Smooth muscle cell (in vitro differentiated cells): Measurements from ENCODE around the gene FAM3B. TPM values are rescaled to one million over a fixed set of nuclear protein-coding genes. Genes with fewer than 3 reads are reported as not detected.

Experiments used
- DNase-seq: peaks from one replicate; lab custom pipeline; 2025; ENCODE audit not compliant: unreplicated experiment; lab: John Stamatoyannopoulos, UW
- H2AFZ ChIP-seq: fragments of 200-600 bp; sonication (generic); 2 replicates; pipeline ENCODE4 v1.6.0; 2016; ENCODE audit warnings: antibody characterized with exemption, low read depth, mild to moderate bottlenecking
- H3F3A ChIP-seq: fragments of 200-600 bp; sonication (generic); 2 replicates; pipeline ENCODE4 v1.6.0; 2017; ENCODE audit warnings: antibody characterized with exemption, low read depth
- H3K27ac ChIP-seq: fragments of 200-600 bp; sonication (generic); 2 replicates; pipeline ENCODE4 v1.5.1; 2016; ENCODE audit warnings: low read depth, mild to moderate bottlenecking
- H3K27me3 ChIP-seq: fragments of 200-600 bp; sonication (generic); 2 replicates; pipeline ENCODE4 v1.6.1; 2016; ENCODE audit warnings: low read depth, mild to moderate bottlenecking
- H3K36me3 ChIP-seq: fragments of 200-600 bp; sonication (generic); 2 replicates; pipeline ENCODE4 v1.5.1; 2016; ENCODE audit warnings: low read depth
- H3K4me1 ChIP-seq: fragments of 200-600 bp; sonication (generic); 2 replicates; pipeline ENCODE4 v1.5.1; 2016; ENCODE audit warnings: low read depth
- H3K4me2 ChIP-seq: fragments of 200-600 bp; sonication (generic); 2 replicates; pipeline ENCODE4 v1.6.0; 2016; ENCODE audit warnings: mild to moderate bottlenecking
- H3K4me3 ChIP-seq: fragments of 200-600 bp; sonication (generic); 2 replicates; pipeline ENCODE4 v1.5.1; 2016; ENCODE audit warnings: mild to moderate bottlenecking
- H3K79me2 ChIP-seq: fragments of 200-600 bp; sonication (generic); 2 replicates; pipeline ENCODE4 v1.6.0; 2016; ENCODE audit warnings: low read depth, mild to moderate bottlenecking
- H3K9ac ChIP-seq: fragments of 200-600 bp; sonication (generic); 2 replicates; pipeline ENCODE4 v1.6.0; 2016; ENCODE audit warnings: low read depth
- H3K9me3 ChIP-seq: fragments of 200-600 bp; sonication (generic); replicated peaks from 2 replicates; pipeline ENCODE4 v1.5.1; 2016; ENCODE audit warnings: low read depth
- H4K20me1 ChIP-seq: fragments of 200-600 bp; sonication (generic); 2 replicates; pipeline ENCODE4 v1.6.0; 2016; ENCODE audit warnings: low read depth
- CTCF ChIP-seq: fragments of 200-600 bp; sonication (generic); IDR thresholded peaks from 2 replicates; pipeline ENCODE4 v1.5.1; 2017; ENCODE audit warnings: borderline replicate concordance, mild to moderate bottlenecking, antibody characterized with exemption; ENCODE audit not compliant: insufficient read depth, poor library complexity, severe bottlenecking
- WGBS: methylation state at CpG from one replicate; pipeline ENCODE4 v1.1.7; 2016; ENCODE audit warnings: low lambda C conversion rate; 5-methylcytosine and 5-hydroxymethylcytosine counted together
- polyA plus RNA-seq: library from polyadenylated mRNA; unstranded; fragments of >200 nt; fragmentation: Nextera tagmentation; extraction: Ambion mirVana; gene quantifications from 2 replicates; pipeline ENCODE4 v1.2.1, GENCODE V29; 2016
- total RNA-seq: library from RNA; depleted of rRNA; stranded (reverse); fragments of >200 nt; gene quantifications from 2 replicates; pipeline ENCODE4 v1.2.3, GENCODE V29; 2014

Gene FAM3B
- total and polyA plus RNA-seq, 2 experiments from 2014 or later: 0.18 TPM; not detected in 1

DNA sequence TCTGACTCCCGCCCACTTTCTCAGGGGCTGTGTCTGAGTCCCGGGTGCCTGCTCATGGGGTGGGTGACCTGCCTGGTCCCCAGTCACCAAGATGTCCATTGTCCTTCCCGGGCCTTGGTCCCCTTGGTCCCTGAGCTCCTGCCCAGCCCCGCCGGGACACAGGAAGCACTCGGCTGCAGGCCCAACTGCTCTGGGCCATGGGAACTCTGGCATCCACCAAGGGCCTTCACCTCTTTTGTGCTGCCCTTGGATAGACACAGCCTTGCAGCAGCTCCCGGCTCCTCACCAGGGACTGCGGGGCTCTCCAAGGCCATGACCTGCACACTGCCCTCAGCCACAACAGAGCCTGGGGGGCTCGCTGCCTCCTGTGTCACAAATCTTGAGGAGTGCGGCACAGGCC lies 87.4 kb downstream of the FAM3B start:
- no peaks in the 10 kb centered on the region for H3F3A ChIP-seq
- H3K27me3 ChIP-seq: peaks cover 10% of the 10 kb centered on the region
- H3K9ac ChIP-seq: no peak overlapping the region
- H3K36me3 ChIP-seq: no peaks in the 10 kb centered on the region
- no peaks in the 10 kb centered on the region for H3K9me3 ChIP-seq
- TF ChIP-seq CTCF: no peak
- no peak overlapping the region for H3K4me2 ChIP-seq
- H4K20me1 ChIP-seq: no peaks in the 10 kb centered on the region
- no peak overlapping the region for H3K4me3 ChIP-seq
- no peak for DNase-seq
- H3K79me2 ChIP-seq: no peaks in the 10 kb centered on the region
- H2AFZ ChIP-seq: no peak overlapping the region
- 97% methylated on average over 10 of the region's 10 CpGs for WGBS
- H3K4me1 ChIP-seq: no peaks in the 10 kb centered on the region
- no peak overlapping the region for H3K27ac ChIP-seq

DNA sequence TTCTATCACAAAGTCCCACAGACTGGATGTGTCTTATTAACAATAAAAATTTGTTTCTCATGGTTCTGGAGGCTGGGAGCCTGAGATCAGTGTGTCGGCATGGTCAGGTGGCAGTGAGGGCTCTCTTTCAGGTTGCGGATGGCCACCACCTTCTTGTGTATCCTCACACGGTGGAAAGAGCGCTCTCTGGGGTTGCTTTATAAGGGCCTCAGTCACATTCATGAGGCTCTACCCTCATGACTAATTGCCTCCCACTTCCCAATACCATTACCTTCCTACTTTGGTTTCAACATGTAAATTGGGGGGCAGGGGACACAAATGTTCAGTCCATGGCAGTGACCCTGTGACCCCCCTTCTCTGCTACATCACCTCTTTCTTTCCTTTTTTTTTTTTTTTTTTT lies 88.7 kb downstream of the FAM3B start:
- 99% methylated on average over 4 of the region's 4 CpGs for WGBS
- H3K9me3 ChIP-seq: no peaks in the 10 kb centered on the region
- no peak for TF ChIP-seq CTCF
- H3K79me2 ChIP-seq: no peaks in the 10 kb centered on the region
- H3F3A ChIP-seq: no peaks in the 10 kb centered on the region
- no peak overlapping the region for H3K9ac ChIP-seq
- H3K4me2 ChIP-seq: no peak overlapping the region
- no peak overlapping the region for H2AFZ ChIP-seq
- no peaks in the 10 kb centered on the region for H4K20me1 ChIP-seq
- no peaks in the 10 kb centered on the region for H3K4me1 ChIP-seq
- H3K4me3 ChIP-seq: no peak overlapping the region
- no peaks in the 10 kb centered on the region for H3K36me3 ChIP-seq
- H3K27ac ChIP-seq: no peak overlapping the region
- no peak for DNase-seq
- H3K27me3 ChIP-seq: peaks cover 10% of the 10 kb centered on the region

GRCh38 chr21:41406340-41406739 lies 89.7 kb downstream of the FAM3B start:
- no peaks in the 10 kb centered on the region for H3K79me2 ChIP-seq
- H3K27ac ChIP-seq: no peak overlapping the region
- no peak overlapping the region for H3K4me3 ChIP-seq
- peaks cover 10% of the 10 kb centered on the region for H3K27me3 ChIP-seq
- H3K36me3 ChIP-seq: no peaks in the 10 kb centered on the region
- 82% methylated on average over 6 of the region's 6 CpGs for WGBS
- H4K20me1 ChIP-seq: no peaks in the 10 kb centered on the region
- TF ChIP-seq CTCF: no peak
- DNase-seq: no peak
- no peak overlapping the region for H2AFZ ChIP-seq
- no peak overlapping the region for H3K4me2 ChIP-seq
- no peaks in the 10 kb centered on the region for H3F3A ChIP-seq
- H3K4me1 ChIP-seq: no peaks in the 10 kb centered on the region
- H3K9ac ChIP-seq: no peak overlapping the region
- no peaks in the 10 kb centered on the region for H3K9me3 ChIP-seq

Other genes with a start within 250 kb of the FAM3B start
- 25.3 and 47.2 TPM in 2 replicates for gene BACE2, start 148.6 kb upstream of the FAM3B start, total RNA-seq
- gene BACE2, start 148.6 kb upstream of the FAM3B start, polyA plus RNA-seq: 26.4 and 33.3 TPM in 2 replicates
- gene MX2, start 45.2 kb downstream of the FAM3B start, total RNA-seq: 2.5 and 11.3 TPM in 2 replicates
- gene MX2, start 45.2 kb downstream of the FAM3B start, polyA plus RNA-seq: 1.9 and 3.1 TPM in 2 replicates
- gene MX1, start 109.4 kb downstream of the FAM3B start, total RNA-seq: 1.3 and 4.6 TPM in 2 replicates
- gene MX1, start 109.4 kb downstream of the FAM3B start, polyA plus RNA-seq: 2.0 and 3.5 TPM in 2 replicates
- 1.3 and 2.0 TPM in 2 replicates for gene TMPRSS2, start 191.4 kb downstream of the FAM3B start, total RNA-seq
- 0.39 and 1.3 TPM in 2 replicates for gene TMPRSS2, start 191.4 kb downstream of the FAM3B start, polyA plus RNA-seq